MCF 10A (cell line): ENCODE data around the gene RPL37A. TPM values are rescaled to one million over a fixed set of nuclear protein-coding genes. Genes with fewer than 3 reads are reported as not detected.

ENCODE experiments used
- BruUV-seq: library from RNA; stranded (reverse); fragments of 400-500 nt; replicated peaks from 2 replicates; lab custom pipeline; 2021; lab: Mats Ljungman, UMichigan
- CTCF ChIA-PET: fragments of 300-600 bp; sonication (Branson Sonifier 250); formaldehyde crosslinking; extraction: SDS; loops from one replicate; lab custom pipeline; 2021; ENCODE audit warnings: antibody characterized with exemption, inconsistent platforms; lab: Yijun Ruan, JAX
- POLR2A ChIA-PET: fragments of 300-600, 350-650 bp; sonication (Branson Sonifier 250); formaldehyde crosslinking; extraction: SDS; loops from one replicate; lab custom pipeline; 2020; ENCODE audit warnings: antibody characterized with exemption, inconsistent platforms; lab: Yijun Ruan, JAX
- DNase-seq: peaks from one replicate; pipeline ENCODE4 v3.0.0-alpha.2; 2018; ENCODE audit not compliant: unreplicated experiment
- H3K27ac Mint-ChIP-seq: one replicate; pipeline ENCODE4 v1.8.0; 2022; ENCODE audit warnings: mild to moderate bottlenecking, low read depth, mixed read lengths; ENCODE audit not compliant: unreplicated experiment
- H3K27me3 Mint-ChIP-seq: one replicate; pipeline ENCODE4 v1.8.0; 2022; ENCODE audit warnings: mixed read lengths; ENCODE audit not compliant: insufficient read depth, unreplicated experiment
- H3K36me3 Mint-ChIP-seq: one replicate; pipeline ENCODE4 v1.8.0; 2022; ENCODE audit warnings: mild to moderate bottlenecking, moderate library complexity, mixed read lengths; ENCODE audit not compliant: insufficient read depth, unreplicated experiment
- H3K4me1 Mint-ChIP-seq: one replicate; pipeline ENCODE4 v1.8.0; 2022; ENCODE audit warnings: mixed read lengths; ENCODE audit not compliant: insufficient read depth, unreplicated experiment
- H3K4me3 Mint-ChIP-seq: one replicate; pipeline ENCODE4 v1.8.0; 2022; ENCODE audit warnings: mild to moderate bottlenecking, moderate library complexity, mixed read lengths; ENCODE audit not compliant: unreplicated experiment
- H3K9me3 Mint-ChIP-seq: one replicate; pipeline ENCODE4 v1.8.0; 2022; ENCODE audit warnings: mixed read lengths; ENCODE audit not compliant: unreplicated experiment
- intact Hi-C: fragments of 100-400 bp; cut with micrococcal nuclease; formaldehyde crosslinking; loops from 2 replicates; pipeline ENCODE4 v1.14.1; 2022
- total RNA-seq: library from RNA; stranded (reverse); gene quantifications from 2 replicates; pipeline ENCODE4 v1.2.3, GENCODE V29; 2022
- TF ChIP-seq, protein P1 (sequence below): fragments of 200-600 bp; IDR thresholded peaks from one replicate; pipeline ENCODE4 v1.8.0; 2022; ENCODE audit warnings: antibody characterized with exemption, mild to moderate bottlenecking; ENCODE audit not compliant: unreplicated experiment

RPL37A gene
- total RNA-seq, 1 experiment from 2014 or later: 4,349 TPM

DNA sequence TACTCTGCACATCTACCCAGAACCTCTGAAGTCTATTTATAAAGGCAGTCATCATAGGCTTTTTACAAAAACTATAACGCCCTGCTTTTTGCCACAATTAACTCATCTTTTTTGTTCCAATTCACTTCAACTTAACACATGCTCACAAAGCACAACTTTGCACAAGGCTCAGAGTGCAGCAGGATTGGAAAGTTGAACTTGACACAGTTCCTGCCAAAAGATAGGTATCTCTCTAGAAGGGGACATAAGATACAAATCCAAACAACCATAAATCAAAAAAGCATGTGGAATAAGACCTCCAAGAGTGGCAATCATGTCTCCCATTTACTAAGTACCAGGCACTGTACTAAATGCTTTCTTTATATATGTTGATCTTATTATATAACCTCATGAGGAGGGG lies 36.2 kb downstream of the RPL37A start:
- CTCF ChIA-PET: no interaction called here
- Mint-ChIP-seq H3K4me1 (peaks cover 38% of the 10 kb centered on the region), H3K9me3 (no peaks in the 10 kb centered on the region), H3K36me3 (peaks cover 4% of the 10 kb centered on the region), H3K4me3 (no peak overlapping the region), H3K27me3 (no peaks in the 10 kb centered on the region), H3K27ac (no peak overlapping the region)
- BruUV-seq: no TSS peak
- intact Hi-C loops: no loop called here
- TF ChIP-seq, protein P1, sequence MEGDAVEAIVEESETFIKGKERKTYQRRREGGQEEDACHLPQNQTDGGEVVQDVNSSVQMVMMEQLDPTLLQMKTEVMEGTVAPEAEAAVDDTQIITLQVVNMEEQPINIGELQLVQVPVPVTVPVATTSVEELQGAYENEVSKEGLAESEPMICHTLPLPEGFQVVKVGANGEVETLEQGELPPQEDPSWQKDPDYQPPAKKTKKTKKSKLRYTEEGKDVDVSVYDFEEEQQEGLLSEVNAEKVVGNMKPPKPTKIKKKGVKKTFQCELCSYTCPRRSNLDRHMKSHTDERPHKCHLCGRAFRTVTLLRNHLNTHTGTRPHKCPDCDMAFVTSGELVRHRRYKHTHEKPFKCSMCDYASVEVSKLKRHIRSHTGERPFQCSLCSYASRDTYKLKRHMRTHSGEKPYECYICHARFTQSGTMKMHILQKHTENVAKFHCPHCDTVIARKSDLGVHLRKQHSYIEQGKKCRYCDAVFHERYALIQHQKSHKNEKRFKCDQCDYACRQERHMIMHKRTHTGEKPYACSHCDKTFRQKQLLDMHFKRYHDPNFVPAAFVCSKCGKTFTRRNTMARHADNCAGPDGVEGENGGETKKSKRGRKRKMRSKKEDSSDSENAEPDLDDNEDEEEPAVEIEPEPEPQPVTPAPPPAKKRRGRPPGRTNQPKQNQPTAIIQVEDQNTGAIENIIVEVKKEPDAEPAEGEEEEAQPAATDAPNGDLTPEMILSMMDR: no peak
- POLR2A ChIA-PET: interaction anchor here (0.7 kb wide), 1 partner anchor 375 kb away, joined by 3 read pairs; no protein-coding TSS in a partner anchor
- DNase-seq: no peak

DNA sequence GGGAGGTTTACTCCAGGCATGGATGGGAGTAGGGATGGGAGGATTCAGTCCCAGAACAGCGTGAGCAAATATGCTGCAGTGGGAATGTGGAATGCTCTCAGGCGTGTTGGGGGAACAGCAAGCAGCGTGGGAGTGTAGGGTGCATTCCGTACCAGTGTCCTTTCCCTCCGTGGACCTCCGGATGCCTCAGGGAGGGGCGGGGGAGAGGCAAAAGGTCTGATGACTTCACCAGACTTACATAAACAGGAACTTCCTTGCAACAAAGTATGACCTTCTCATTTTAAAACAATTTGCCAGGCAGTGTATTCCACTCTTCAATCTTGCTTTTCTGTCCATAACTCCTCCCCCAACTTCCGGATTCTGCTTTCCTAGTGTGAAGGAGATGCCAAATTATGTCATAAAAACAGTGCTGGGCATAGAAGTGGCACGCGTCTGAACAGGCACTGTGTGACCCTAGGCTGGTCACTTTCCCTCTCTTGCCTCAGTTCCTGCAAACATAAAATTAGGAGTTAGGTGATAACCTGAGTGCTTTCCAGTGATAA lies 36.9 kb downstream of the RPL37A start:
- no peaks in the 10 kb centered on the region for H3K27me3 Mint-ChIP-seq
- BruUV-seq: no TSS peak
- CTCF ChIA-PET: interaction anchor here (0.6 to 2.5 kb wide), 3 partner anchors 9 to 983 kb away, joined by 3 to 14 read pairs (median 5); no protein-coding TSS in a partner anchor
- peaks cover 4% of the 10 kb centered on the region for H3K36me3 Mint-ChIP-seq
- H3K9me3 Mint-ChIP-seq: no peaks in the 10 kb centered on the region
- peaks cover 45% of the 10 kb centered on the region for H3K4me1 Mint-ChIP-seq
- TF ChIP-seq, protein P1: no peak
- no peak overlapping the region for H3K27ac Mint-ChIP-seq
- intact Hi-C loops: no loop called here
- POLR2A ChIA-PET: interaction anchor here (0.6 to 0.7 kb wide), 2 partner anchors 57 to 376 kb away, joined by 3 read pairs; no protein-coding TSS in a partner anchor
- no peak overlapping the region for H3K4me3 Mint-ChIP-seq
- DNase-seq: peak; percentile 73

DNA sequence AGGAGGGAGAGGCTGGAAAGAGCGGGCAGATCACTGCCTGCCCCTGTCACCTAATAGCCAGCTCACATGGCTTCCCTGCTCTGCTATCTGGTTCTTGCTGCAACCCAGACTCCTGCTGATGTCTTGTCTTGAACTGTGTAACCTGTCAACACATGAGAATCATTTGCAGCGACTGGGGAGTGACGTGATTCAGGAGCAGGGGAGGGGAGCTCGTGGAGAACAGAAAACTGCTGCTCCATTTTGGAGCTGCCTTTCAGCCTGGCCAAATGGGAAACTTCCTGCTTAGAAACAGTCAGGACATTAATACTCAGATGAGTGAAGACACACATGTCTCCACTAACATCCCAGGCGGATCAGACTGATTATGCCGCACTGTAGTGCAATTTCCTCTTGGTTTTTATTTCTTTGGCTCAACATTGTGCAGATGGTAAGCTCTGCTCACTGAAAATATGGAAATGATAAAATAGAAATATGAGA lies 38.1 kb downstream of the RPL37A start:
- no peaks in the 10 kb centered on the region for H3K9me3 Mint-ChIP-seq
- DNase-seq: no peak
- BruUV-seq: no TSS peak
- H3K27me3 Mint-ChIP-seq: no peaks in the 10 kb centered on the region
- peaks cover 54% of the 10 kb centered on the region for H3K4me1 Mint-ChIP-seq
- POLR2A ChIA-PET: interaction anchor here (0.7 to 1.0 kb wide), 3 partner anchors 15 to 129 kb away, joined by 3 read pairs; no protein-coding TSS in a partner anchor
- no peak overlapping the region for H3K4me3 Mint-ChIP-seq
- H3K27ac Mint-ChIP-seq: no peak overlapping the region
- peaks cover 4% of the 10 kb centered on the region for H3K36me3 Mint-ChIP-seq
- TF ChIP-seq, protein P1: no peak
- intact Hi-C loops: no loop called here
- CTCF ChIA-PET: interaction anchor here (0.5 to 2.5 kb wide), 7 partner anchors 10 to 145 kb away, joined by 3 to 14 read pairs (median 3); no protein-coding TSS in a partner anchor

DNA sequence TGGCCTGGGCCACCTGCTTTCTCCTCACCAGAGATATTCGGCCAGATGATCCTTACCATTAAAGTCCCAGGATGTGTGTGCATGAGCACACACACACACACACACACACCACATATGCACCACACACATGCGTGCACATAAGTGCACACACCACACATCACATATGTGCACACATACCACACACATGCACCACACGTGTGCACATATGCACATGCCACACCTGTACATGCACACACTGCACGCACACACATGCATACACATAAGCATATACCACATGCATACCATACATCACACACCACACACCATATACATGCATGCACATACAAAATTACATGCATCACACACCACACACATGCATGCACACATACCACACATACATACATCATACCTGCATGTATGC lies 38.7 kb downstream of the RPL37A start:
- H3K27me3 Mint-ChIP-seq: no peaks in the 10 kb centered on the region
- peaks cover 54% of the 10 kb centered on the region for H3K4me1 Mint-ChIP-seq
- no peak overlapping the region for H3K27ac Mint-ChIP-seq
- no TSS peak for BruUV-seq
- TF ChIP-seq, protein P1: no peak
- ChIA-PET CTCF (interaction anchor here (0.6 to 2.5 kb wide), 5 partner anchors 11 to 144 kb away, joined by 3 to 14 read pairs (median 3); no protein-coding TSS in a partner anchor), POLR2A (interaction anchor here (0.7 to 1.0 kb wide), 3 partner anchors 15 to 128 kb away, joined by 3 read pairs; no protein-coding TSS in a partner anchor)
- intact Hi-C loops: no loop called here
- no peak overlapping the region for H3K4me3 Mint-ChIP-seq
- no peaks in the 10 kb centered on the region for H3K9me3 Mint-ChIP-seq
- DNase-seq: no peak
- H3K36me3 Mint-ChIP-seq: peaks cover 4% of the 10 kb centered on the region
